IMR-90 (cell line): ENCODE measurements around the gene DGKH. TPM values are rescaled to one million over a fixed set of nuclear protein-coding genes. Genes with fewer than 3 reads are reported as not detected.

Experiments
- ATAC-seq: fragments of 200-7000 bp; cut with Tn5 transposase; 2 replicates; pipeline ENCODE4 v1.9.1; 2020; ENCODE audit warnings: low read depth, mild to moderate bottlenecking, moderate library complexity
- BruUV-seq: library from RNA; stranded (reverse); fragments of 400-500 nt; replicated peaks from 2 replicates; lab custom pipeline; 2021; lab: Mats Ljungman, UMichigan
- CTCF ChIA-PET: fragments of 300-600 bp; formaldehyde crosslinking; extraction: SDS; loops from one replicate; lab custom pipeline; 2021; ENCODE audit warnings: antibody characterized with exemption; lab: Yijun Ruan, JAX
- POLR2A ChIA-PET: fragments of 300-600 bp; sonication (Branson Sonifier 250); formaldehyde crosslinking; loops from one replicate; lab custom pipeline; 2022; ENCODE audit warnings: antibody characterized with exemption; ENCODE audit not compliant: unreplicated experiment; lab: Charles Lee
- DNase-seq: peaks from one replicate; pipeline ENCODE4 v3.0.0; 2013
- H2AFZ ChIP-seq: replicated peaks from 2 replicates; pipeline ENCODE3; 2013; ENCODE audit warnings: low read length, mild to moderate bottlenecking; ENCODE audit not compliant: poor library complexity
- H2AK5ac ChIP-seq: 2 replicates; pipeline ENCODE4 v1.6.1; 2013; ENCODE audit warnings: low read depth, low read length, inconsistent platforms
- H2AK9ac ChIP-seq: replicated peaks from 2 replicates; pipeline ENCODE3; 2013; ENCODE audit warnings: mild to moderate bottlenecking, low read depth, low read length, moderate library complexity; ENCODE audit not compliant: poor library complexity
- H2BK120ac ChIP-seq: 2 replicates; pipeline ENCODE4 v1.6.1; 2013; ENCODE audit warnings: low read depth, low read length, inconsistent platforms
- H2BK15ac ChIP-seq: 3 replicates; pipeline ENCODE4 v1.6.1; 2013; ENCODE audit warnings: low read depth, low read length, inconsistent platforms
- H2BK20ac ChIP-seq: 2 replicates; pipeline ENCODE4 v1.6.1; 2013; ENCODE audit warnings: low read depth, mild to moderate bottlenecking, inconsistent platforms, low read length, moderate library complexity
- H2BK5ac ChIP-seq: 2 replicates; pipeline ENCODE4 v1.6.1; 2013; ENCODE audit warnings: mild to moderate bottlenecking, low read depth, low read length, inconsistent platforms; ENCODE audit not compliant: poor library complexity, severe bottlenecking
- H3K14ac ChIP-seq: replicated peaks from 2 replicates; pipeline ENCODE4 v1.6.1; 2013; ENCODE audit warnings: low read depth, low read length, inconsistent platforms
- H3K18ac ChIP-seq: 2 replicates; pipeline ENCODE4 v1.6.1; 2013; ENCODE audit warnings: low read depth, low read length, control low read depth
- H3K23ac ChIP-seq: 2 replicates; pipeline ENCODE4 v1.6.1; 2013; ENCODE audit warnings: low read depth, low read length, inconsistent platforms
- H3K27ac ChIP-seq: 2 replicates; pipeline ENCODE4 v1.5.1; 2013; ENCODE audit warnings: mild to moderate bottlenecking, control low read depth, low read length; ENCODE audit not compliant: insufficient read depth
- H3K27me3 ChIP-seq: 2 replicates; pipeline ENCODE4 v1.6.1; 2013; ENCODE audit warnings: low read length; ENCODE audit not compliant: control insufficient read depth, insufficient read depth
- H3K36me3 ChIP-seq: 2 replicates; pipeline ENCODE4 v1.6.1; 2013; ENCODE audit warnings: low read length, mixed read lengths; ENCODE audit not compliant: control insufficient read depth, insufficient read depth
- H3K4ac ChIP-seq: 2 replicates; pipeline ENCODE4 v1.6.1; 2013; ENCODE audit warnings: low read depth, low read length, inconsistent platforms
- H3K4me1 ChIP-seq: 2 replicates; pipeline ENCODE4 v1.6.1; 2013; ENCODE audit warnings: low read length, mixed read lengths; ENCODE audit not compliant: control insufficient read depth, insufficient read depth
- H3K4me2 ChIP-seq: 2 replicates; pipeline ENCODE4 v1.6.1; 2013; ENCODE audit warnings: low read depth, mild to moderate bottlenecking, control low read depth, low read length, moderate library complexity
- H3K4me3 ChIP-seq: 2 replicates; pipeline ENCODE4 v1.5.1; 2013; ENCODE audit warnings: low read depth, mild to moderate bottlenecking, control low read depth, low read length, moderate library complexity; ENCODE audit not compliant: insufficient read depth
- H3K56ac ChIP-seq: 2 replicates; pipeline ENCODE4 v1.6.1; 2013; ENCODE audit warnings: low read length, inconsistent platforms; ENCODE audit not compliant: insufficient read depth; ENCODE audit errors: extremely low read depth
- H3K79me1 ChIP-seq, 2 experiments: 2 replicates each; pipeline ENCODE4 v1.6.1; 2013; ENCODE audit warnings: low read length in 2 of 2, inconsistent platforms in 1 of 2, low read depth in 1 of 2
- H3K9ac ChIP-seq: 2 replicates; pipeline ENCODE4 v1.6.1; 2013; ENCODE audit warnings: low read depth, low read length, control low read depth
- H3K9me1 ChIP-seq: 2 replicates; pipeline ENCODE4 v1.6.1; 2013; ENCODE audit warnings: low read length, inconsistent platforms; ENCODE audit not compliant: insufficient read depth
- H3K9me3 ChIP-seq: 2 replicates; pipeline ENCODE4 v1.6.1; 2013; ENCODE audit warnings: low read length; ENCODE audit not compliant: control insufficient read depth, insufficient read depth
- H4K20me1 ChIP-seq: 2 replicates; pipeline ENCODE4 v1.6.1; 2013; ENCODE audit warnings: low read length, inconsistent platforms; ENCODE audit not compliant: insufficient read depth
- H4K5ac ChIP-seq: 2 replicates; pipeline ENCODE4 v1.6.1; 2013; ENCODE audit warnings: mild to moderate bottlenecking, low read depth, low read length, control low read depth
- H4K8ac ChIP-seq, 2 experiments: 2 replicates each; pipeline ENCODE4 v1.6.1; 2013; ENCODE audit warnings: low read depth in 2 of 2, low read length in 2 of 2, control low read depth in 1 of 2, inconsistent platforms in 1 of 2
- H4K91ac ChIP-seq: 2 replicates; pipeline ENCODE4 v1.6.1; 2013; ENCODE audit warnings: low read depth, low read length, inconsistent platforms; ENCODE audit not compliant: insufficient read depth
- BHLHE40 ChIP-seq: fragments of 150-350 bp; IDR thresholded peaks from 2 replicates; pipeline ENCODE4 v1.6.1; 2016; ENCODE audit warnings: mild to moderate bottlenecking, low read depth, low read length
- MXI1 ChIP-seq: IDR thresholded peaks from 2 replicates; pipeline ENCODE4 v1.6.1; 2012; ENCODE audit warnings: low read depth, mild to moderate bottlenecking, low read length, moderate library complexity, borderline replicate concordance
- POLR2A ChIP-seq: IDR thresholded peaks from 2 replicates; pipeline ENCODE4 v1.6.1; 2012; ENCODE audit warnings: mild to moderate bottlenecking, low read depth, low read length
- RFX5 ChIP-seq: IDR thresholded peaks from 2 replicates; pipeline ENCODE4 v1.8.0; 2012; ENCODE audit warnings: low read depth, mild to moderate bottlenecking, low read length, moderate library complexity
- WGBS, 2 experiments: methylation state at CpG; one replicate each; pipeline versions ENCODE4 v1.1.5 to v1.1.7; 2013; ENCODE audit warnings: missing lambda C conversion rate in 2 of 2; ENCODE audit not compliant: insufficient read length in 1 of 2; ENCODE audit errors: extremely low coverage in 2 of 2; 5-methylcytosine and 5-hydroxymethylcytosine counted together
- dilution Hi-C: fragments of 300-500 bp; cut with HindIII; formaldehyde crosslinking; loops from one replicate; pipeline ENCODE4 v1.14.3; 2018; ENCODE audit warnings: low sequenced_read_pairs; ENCODE audit not compliant: unreplicated experiment
- in situ Hi-C: fragments of 300-500 bp; cut with MboI; formaldehyde crosslinking; loops from 3 replicates; pipeline ENCODE4 v1.14.3; 2019; ENCODE audit warnings: low sequenced_read_pairs, inconsistent platforms, mixed read lengths
- intact Hi-C: fragments of 100-400 bp; cut with micrococcal nuclease; formaldehyde crosslinking; loops from 2 replicates; pipeline ENCODE4 v1.10.0; 2022
- polyA plus RNA-seq, 3 experiments: library from polyadenylated mRNA; depleted of rRNA; stranded (reverse); fragments of >200 nt; gene quantifications; 2 replicates each; pipeline ENCODE4 v1.2.3, GENCODE V29; 2012; ENCODE audit warnings: low replicate concordance in 1 of 3
- total RNA-seq: library from RNA; depleted of rRNA; stranded (reverse); fragments of >200 nt; gene quantifications from 2 replicates; pipeline ENCODE4 v1.2.3, GENCODE V29; 2012

DGKH gene
- total and polyA plus RNA-seq, 2 of the 4 experiments (the other 2 are of a cell fraction) = 2.0 to 13.4 TPM

DNA sequence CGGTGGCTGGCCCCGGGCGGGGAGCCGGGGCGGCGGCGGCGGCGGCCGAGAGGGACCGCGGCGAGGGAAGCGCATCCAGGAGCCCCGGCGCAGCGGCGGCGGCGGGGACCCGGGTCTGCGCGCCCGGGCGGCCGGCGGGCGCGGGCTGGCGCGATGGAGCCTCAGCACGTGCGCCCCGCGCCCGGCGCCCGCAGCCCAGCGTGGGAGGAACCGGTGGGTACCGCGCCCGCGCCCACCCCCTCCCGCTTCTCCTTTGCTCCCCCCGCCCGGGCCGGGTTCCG lies 7.8 kb upstream of the DGKH start:
- ChIA-PET CTCF (no interaction called here), POLR2A (no interaction called here)
- intact Hi-C loops = loop anchor here (1.0 to 10.0 kb wide), 7 partner anchors 40 to 628 kb away; partner anchors contain the start of gene VWA8
- Histone ChIP-seq H3K4me3 (peak overlapping the region; percentile 95), H3K79me1 (peaks cover 14 to 28% of the 10 kb centered on the region in 2 experiments), H3K27ac (peak overlapping the region; percentile 74), H2AK9ac (peak overlapping the region; percentile 67), H3K56ac (no peak overlapping the region), H3K27me3 (no peaks in the 10 kb centered on the region), H4K8ac (no peak overlapping the region), H3K4me1 (peaks cover 8% of the 10 kb centered on the region), H3K18ac (no peak overlapping the region), H3K4ac (no peak overlapping the region), H2BK5ac (peak overlapping the region; percentile 4), H2BK120ac (no peak overlapping the region), H2AK5ac (no peak overlapping the region), H4K5ac (no peak overlapping the region), H2AFZ (peak overlapping the region; percentile 94), H4K91ac (no peak overlapping the region), H2BK20ac (no peak overlapping the region), H3K23ac (no peak overlapping the region), H3K9me3 (no peaks in the 10 kb centered on the region), H3K14ac (no peak overlapping the region), H4K20me1 (0 out of 2 replicates have a peak, but pooled peaks cover 8% of the 10 kb centered on the region), H3K9me1 (peaks cover 4% of the 10 kb centered on the region; the same call in 1 of the 2 replicates), H2BK15ac (no peak overlapping the region), H3K9ac (no peak overlapping the region; the same call in 1 of the 2 replicates), H3K36me3 (no peaks in the 10 kb centered on the region), H3K4me2 (peak overlapping the region; percentile 93; the same call in 1 of the 2 replicates)
- no peak; the same call in 1 of the 2 replicates for ATAC-seq
- no peak for DNase-seq
- no peak for TF ChIP-seq MXI1
- no peak for TF ChIP-seq RFX5
- TF ChIP-seq POLR2A = no peak
- TF ChIP-seq BHLHE40 = 0 out of 2 replicates have a peak, but pooled peaks have one; percentile 31
- in situ Hi-C loops = loop anchor here (10.0 kb wide), 1 partner anchor 376 kb away; no protein-coding TSS in a partner anchor
- 0% methylated on average over 18 of the region's 49 CpGs; no CpG with 5 or more reads in 1 of the 2 experiments for WGBS, 2 experiments
- BruUV-seq = no TSS peak
- dilution Hi-C loops = no loop called here
